ENCODE measurements around the gene PRAMEF11.
"Not testable (repeated sequence)": the region's sequence is repeated elsewhere in the genome, so short reads cannot be mapped to it uniquely, and the experiment has no call there.

The PRAMEF11 gene

GRCh38 chr1:12781488-12781887 lies 49.7 kb downstream of the PRAMEF11 start:
- not testable (repeated sequence) for H3K27ac Mint-ChIP-seq; H3K4me3 Mint-ChIP-seq; ATAC-seq; H3K9me3 Mint-ChIP-seq; H3K4me1 Mint-ChIP-seq; H3K36me3 Mint-ChIP-seq; DNase-seq (ENCODE audit: low spot score in 2 of 2)

- H3K36me3 Mint-ChIP-seq: no peaks in the 10 kb centered on the region
Measured at GRCh38 chr1:12778907-12779306, 52.3 kb downstream of the PRAMEF11 start.

DNA sequence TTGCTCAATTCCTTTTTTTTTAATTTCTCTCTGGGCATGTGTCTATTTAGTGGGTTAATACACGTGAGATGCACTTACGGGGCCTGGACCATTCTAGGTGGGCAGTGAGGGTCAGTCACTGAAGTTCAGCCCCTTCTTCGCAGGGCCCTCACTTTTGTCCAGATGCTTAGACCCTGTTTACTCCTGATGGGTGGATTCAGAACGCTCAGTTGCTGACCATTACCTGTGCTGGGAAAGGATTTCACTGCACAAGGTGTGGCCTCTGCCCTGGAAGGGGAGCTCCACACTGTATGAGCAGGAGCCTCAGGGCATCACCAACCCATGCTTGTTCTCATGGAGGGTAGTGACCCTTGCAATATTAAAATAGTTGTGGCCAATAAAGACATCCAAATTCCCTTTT lies 53.1 kb downstream of the PRAMEF11 start:
- Mint-ChIP-seq H3K4me1 (no peaks in the 10 kb centered on the region), H3K9me3 (no peaks in the 10 kb centered on the region), H3K36me3 (no peaks in the 10 kb centered on the region), H3K27ac (no peak overlapping the region), H3K4me3 (no peak overlapping the region)
- ATAC-seq (no peak), DNase-seq (ENCODE audit: low spot score in 2 of 2) (no peak)

More at GRCh38 chr1:12778907-12779306, 52.3 kb downstream of the PRAMEF11 start:
- H3K4me3 Mint-ChIP-seq: no peak overlapping the region
- H3K9me3 Mint-ChIP-seq: no peaks in the 10 kb centered on the region
- H3K4me1 Mint-ChIP-seq: no peaks in the 10 kb centered on the region
- H3K27ac Mint-ChIP-seq: no peak overlapping the region
- no peak for DNase-seq (ENCODE audit: low spot score in 2 of 2)
- no peak for ATAC-seq

GRCh38 chr1:12776801-12777557 lies 54.2 kb downstream of the PRAMEF11 start:
- H3K36me3 Mint-ChIP-seq: no peaks in the 10 kb centered on the region
- H3K4me3 Mint-ChIP-seq: no peak overlapping the region
- DNase-seq (ENCODE audit: low spot score in 2 of 2): no peak
- no peak overlapping the region for H3K27ac Mint-ChIP-seq
- no peaks in the 10 kb centered on the region for H3K4me1 Mint-ChIP-seq
- H3K9me3 Mint-ChIP-seq: no peaks in the 10 kb centered on the region
- ATAC-seq: no peak

GRCh38 chr1:12775443-12775842 lies 55.8 kb downstream of the PRAMEF11 start:
- Mint-ChIP-seq H3K4me3 (no peak overlapping the region), H3K36me3 (no peaks in the 10 kb centered on the region), H3K4me1 (no peaks in the 10 kb centered on the region), H3K27ac (no peak overlapping the region), H3K9me3 (no peaks in the 10 kb centered on the region)
- DNase-seq (ENCODE audit: low spot score in 2 of 2) (no peak), ATAC-seq (no peak)

DNA sequence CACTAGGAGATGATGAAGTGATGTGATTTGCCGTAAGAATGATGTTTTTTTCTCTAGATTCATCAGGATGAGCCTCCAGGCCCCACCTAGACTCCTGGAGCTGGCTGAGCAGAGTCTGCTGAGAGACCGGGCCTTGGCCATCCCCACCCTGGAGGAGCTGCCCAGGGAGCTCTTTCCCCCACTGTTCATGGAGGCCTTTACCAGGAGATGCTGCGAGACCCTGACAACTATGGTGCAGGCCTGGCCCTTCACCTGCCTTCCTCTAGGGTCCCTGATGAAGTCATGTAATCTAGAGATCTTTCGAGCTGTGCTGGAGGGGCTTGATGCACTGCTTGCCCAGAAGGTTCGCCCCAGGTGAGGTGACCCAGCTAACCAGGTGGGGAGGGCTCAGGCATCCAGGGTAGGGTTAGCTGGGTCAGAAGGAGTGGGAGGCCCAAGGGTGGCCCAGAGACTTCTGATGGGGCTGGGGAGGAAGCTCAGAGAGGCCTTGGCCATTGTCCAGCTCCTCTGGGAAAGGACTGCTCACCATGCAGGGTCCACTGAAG lies 56.3 kb downstream of the PRAMEF11 start:
- Mint-ChIP-seq H3K9me3 (no peaks in the 10 kb centered on the region), H3K4me3 (no peak overlapping the region), H3K36me3 (no peaks in the 10 kb centered on the region), H3K27ac (no peak overlapping the region), H3K4me1 (no peaks in the 10 kb centered on the region)
- no peak for ATAC-seq
- DNase-seq (ENCODE audit: low spot score in 2 of 2): no peak
